ENCODE data around the gene PPP2R1B.
"Not testable (repeated sequence)": the region's sequence is repeated elsewhere in the genome, so short reads cannot be mapped to it uniquely, and the experiment has no call there.

The PPP2R1B gene

GRCh38 chr11:111723595-111723994, 42.6 kb downstream of the PPP2R1B start:
- no peak for DNase-seq

- DNase-seq = no peak
Measured at GRCh38 chr11:111722501-111722900, 43.7 kb downstream of the PPP2R1B start.

DNA sequence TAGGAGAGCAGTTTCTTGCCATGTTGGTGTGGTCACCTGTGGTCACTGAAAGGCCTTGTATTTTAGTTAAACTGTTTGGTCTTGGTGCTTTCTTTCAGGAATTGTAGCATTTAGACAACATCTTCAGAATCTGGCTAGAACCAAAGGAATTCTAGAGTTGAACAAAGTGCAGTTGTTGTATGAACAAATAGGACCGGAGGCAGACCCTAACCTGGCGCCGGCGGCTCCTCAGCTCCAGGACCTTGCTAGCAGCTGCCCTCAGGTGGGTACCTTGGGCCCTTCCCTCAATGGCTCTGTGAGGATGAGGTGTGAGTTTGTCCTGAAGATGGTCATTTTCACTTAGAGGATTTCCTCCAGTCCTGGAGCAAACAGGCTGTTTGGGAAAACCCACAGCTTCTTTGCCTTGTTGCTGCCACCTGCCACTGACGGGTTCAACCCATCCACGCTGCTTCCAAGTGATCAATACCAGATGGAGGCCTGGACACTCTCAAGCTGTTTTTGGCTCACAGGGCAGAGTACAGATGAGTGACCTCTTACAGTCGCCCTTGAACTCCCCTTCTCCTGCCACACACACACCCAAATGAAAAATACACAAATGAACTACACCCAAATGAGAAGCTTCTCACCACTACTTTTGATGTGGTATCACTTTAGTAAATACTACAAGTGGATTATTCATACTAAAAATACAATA, 45.2 kb downstream of the PPP2R1B start:
- DNase-seq = no peak

- DNase-seq = no peak
Measured at GRCh38 chr11:111719379-111719778, 46.8 kb downstream of the PPP2R1B start.

- no peak for DNase-seq
Measured at GRCh38 chr11:111718859-111719258, 47.3 kb downstream of the PPP2R1B start.

DNA sequence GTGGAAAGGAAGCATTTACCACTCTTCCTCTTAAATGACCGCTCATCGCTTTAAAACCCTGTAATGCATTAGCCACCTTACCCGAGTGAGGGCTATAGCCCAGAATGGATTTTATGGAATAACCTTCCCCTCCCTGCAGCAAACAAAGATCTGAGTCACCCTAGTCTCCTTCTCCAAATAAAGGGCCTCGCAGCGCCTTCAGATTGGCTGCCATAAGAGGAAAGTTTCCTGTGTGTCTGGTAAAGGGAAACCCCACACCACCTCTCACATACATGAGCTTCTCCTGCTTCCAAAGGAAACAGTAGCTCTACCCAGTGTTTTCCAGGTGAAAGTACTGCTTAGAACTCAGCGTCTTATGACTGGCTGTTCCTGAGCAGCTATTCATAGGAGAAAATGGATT, 47.8 kb downstream of the PPP2R1B start:
- DNase-seq = no peak

DNA sequence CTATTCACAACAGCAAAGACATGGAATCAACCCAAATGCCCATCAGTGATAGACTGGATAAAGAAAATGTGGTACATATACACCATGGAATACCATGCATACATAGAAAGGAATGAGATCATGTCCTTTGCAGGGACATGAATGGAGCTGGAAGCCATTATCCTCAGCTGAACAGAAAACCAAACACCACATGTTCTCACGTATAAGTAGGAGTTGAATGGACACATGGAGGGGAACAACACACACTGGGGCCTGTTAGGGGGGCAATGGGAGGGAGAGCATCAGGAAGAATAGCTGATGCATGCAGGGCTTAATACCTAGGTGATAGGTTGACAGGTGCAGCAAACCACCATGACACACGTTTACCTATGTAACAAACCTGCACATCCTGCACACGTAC, 48.5 kb downstream of the PPP2R1B start:
- DNase-seq = not testable (repeated sequence)

DNA sequence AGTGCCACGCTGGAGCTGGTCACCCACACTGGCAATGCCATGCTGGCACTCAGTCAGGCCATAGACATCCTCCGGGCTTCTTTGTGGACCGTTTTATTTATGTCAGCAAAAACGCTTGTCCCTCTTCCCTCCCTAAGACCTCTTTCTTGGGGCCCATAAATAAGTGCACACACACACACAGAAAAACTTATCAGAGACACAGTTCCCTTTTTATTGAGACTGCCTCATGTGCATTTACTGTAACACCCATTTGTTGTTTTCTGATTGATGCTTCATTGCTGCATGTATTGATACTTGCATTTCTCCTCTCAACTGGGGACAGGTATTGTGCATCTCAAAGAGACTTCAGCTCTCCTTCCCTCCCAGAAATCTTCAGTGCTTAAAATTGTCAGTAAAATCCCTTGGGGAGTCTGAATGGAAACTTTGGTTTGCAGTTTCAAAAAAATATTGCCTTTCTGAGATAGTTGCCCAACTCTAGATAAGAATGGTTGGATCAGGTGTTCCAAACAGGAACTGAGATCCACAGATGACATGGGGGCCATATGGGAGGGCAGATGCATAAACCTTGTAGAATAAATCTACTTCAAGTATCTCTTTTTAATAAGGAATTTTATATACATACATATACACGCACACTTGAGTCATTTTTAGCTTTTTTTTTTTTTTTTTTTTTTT, 50.9 kb downstream of the PPP2R1B start:
- DNase-seq = no peak

DNA sequence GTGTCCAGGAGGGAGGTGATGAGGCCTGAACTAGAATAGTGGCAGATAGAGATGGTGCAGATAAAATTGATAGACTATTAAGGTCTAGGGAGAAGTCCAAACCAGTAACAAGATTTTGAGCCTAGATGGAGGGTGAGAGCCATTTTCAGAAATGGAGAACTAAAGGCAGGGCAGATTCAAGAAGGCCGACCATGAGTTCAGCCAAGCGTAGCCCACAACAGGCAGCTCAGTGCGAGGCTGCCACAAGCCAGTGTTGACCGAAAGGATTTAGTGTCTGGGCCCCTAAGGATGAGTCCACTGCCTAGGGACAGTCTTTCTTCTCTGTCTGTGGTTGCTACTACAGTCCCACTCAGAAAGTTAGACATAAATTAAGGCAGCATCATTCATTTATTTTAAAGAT, 51.7 kb downstream of the PPP2R1B start:
- DNase-seq = no peak

DNA sequence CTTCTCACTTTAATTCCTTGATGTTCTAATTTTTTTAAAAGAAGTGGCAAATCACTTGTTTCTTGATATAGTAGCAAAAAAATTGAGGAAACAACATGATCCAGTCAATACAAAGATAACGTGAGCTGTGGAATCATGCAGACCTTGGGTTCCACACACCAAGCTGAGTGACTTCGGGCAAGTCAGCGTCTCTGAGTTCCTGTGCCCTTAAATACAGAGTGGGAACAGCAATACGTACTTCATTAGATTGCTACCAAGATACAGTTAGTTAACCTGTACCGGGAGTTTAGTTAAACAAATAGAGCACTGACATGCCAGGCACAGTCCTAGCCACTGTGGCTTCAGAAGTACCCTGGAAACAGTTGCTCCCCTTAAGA, 58.5 kb downstream of the PPP2R1B start:
- DNase-seq = no peak

- no peak for DNase-seq
Measured at GRCh38 chr11:111707039-111707690, 59.0 kb downstream of the PPP2R1B start.

GRCh38 chr11:111703576-111703975, 62.6 kb downstream of the PPP2R1B start:
- DNase-seq = no peak

GRCh38 chr11:111702623-111703022, 63.6 kb downstream of the PPP2R1B start:
- DNase-seq = no peak

GRCh38 chr11:111700162-111700561, 66.0 kb downstream of the PPP2R1B start:
- DNase-seq = no peak

DNA sequence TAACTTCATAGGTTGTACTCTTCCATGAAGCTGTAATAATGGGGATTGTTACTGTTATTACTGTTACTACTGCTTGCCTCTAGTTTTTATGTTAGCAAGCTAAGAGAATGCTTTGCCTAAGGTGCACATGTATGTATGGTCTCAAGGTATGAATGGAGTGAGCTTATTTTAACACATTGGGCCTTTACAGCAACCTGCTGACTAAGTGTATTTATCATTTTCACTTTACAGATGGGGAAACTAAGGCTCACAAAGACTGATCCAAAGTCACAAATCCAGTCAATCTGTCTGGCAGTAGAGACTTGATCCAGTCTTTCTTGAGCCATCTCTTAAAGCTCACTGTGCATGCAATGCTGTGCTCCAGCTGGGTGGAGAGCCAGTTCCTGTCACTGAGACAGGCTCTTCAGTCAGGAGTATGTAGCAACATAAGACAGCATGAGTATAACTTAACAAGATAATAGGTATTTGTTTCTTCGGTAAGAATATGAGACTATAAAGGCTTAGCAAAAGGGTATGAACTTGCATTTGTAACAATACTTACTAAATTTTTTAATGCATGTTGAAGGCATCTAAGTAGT, 66.5 kb downstream of the PPP2R1B start:
- DNase-seq = no peak

GRCh38 chr11:111698852-111699559, 67.2 kb downstream of the PPP2R1B start:
- DNase-seq = no peak

DNA sequence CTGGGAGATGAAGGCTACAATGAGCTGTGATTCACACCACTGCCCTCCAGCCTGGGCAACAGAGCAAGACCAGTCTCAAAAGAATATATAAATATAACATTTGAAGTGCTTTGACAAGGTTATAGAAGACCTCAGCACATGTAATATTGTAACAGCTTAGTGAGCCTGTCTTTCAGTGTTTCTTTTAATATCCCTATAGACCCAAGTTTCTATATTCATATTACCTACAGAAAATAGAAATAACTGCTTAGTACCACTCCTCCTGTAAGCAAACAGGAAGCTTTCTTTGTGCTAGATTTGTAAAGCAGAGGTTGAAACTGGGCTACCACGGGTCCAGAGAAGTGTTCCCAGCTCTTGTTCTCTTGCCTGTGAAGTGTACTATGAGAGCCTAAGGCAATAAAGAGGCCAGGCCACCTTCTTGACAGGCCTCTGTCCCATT, 68.2 kb downstream of the PPP2R1B start:
- no peak for DNase-seq

DNA sequence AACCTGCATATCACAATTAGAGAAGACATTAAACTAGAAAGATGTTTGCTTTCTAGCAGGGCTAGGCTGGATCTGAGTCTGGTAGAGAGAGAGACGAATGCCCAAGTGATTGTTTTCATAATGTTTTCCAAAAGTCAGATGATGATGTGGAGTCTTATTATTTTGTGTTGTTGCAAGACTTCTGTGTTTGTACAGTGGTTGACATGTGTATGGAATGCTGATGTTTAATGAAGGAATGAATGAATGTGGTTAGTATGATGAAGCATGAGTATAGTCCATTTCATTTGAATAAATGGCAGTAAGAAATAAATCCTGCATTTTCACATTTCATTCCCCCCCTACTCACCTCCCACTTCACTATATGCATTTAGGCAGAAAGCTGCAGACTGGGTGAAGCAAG, 69.6 kb downstream of the PPP2R1B start:
- no peak for DNase-seq

GRCh38 chr11:111694851-111695250, 71.3 kb downstream of the PPP2R1B start:
- DNase-seq = no peak

DNA sequence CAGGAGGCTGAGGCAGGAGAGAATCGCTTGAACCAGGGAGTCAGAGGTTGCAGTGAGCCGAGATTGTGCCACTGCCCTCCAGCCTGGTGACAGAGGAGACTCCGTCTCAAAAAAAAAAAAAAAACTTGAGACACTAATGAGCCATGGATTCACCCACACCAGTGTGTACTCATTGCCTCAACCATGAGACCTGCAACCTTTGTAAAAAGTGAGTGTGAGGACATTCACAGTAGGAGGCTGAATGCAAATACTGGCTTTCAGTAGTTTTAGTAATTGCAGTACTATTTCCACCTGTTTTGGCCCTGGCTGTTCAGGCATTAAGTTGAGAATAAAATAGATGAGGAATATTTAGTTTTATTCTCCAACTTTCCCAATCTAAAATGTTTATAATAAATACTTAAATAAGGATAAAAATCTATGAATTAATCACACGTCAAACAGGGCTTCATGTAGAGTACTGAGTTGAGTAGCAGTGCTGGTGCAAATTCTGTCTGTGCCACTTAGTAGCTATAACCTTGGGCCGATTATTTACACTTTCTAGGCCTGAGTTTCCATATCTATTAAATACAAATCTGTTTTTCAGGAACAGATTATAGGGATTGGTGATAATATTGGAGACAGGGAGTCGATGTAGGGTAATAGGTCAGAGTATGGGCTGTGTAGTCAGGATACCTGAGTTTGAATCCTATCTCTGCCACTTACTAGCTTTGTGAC, 72.8 kb downstream of the PPP2R1B start:
- no peak for DNase-seq

DNA sequence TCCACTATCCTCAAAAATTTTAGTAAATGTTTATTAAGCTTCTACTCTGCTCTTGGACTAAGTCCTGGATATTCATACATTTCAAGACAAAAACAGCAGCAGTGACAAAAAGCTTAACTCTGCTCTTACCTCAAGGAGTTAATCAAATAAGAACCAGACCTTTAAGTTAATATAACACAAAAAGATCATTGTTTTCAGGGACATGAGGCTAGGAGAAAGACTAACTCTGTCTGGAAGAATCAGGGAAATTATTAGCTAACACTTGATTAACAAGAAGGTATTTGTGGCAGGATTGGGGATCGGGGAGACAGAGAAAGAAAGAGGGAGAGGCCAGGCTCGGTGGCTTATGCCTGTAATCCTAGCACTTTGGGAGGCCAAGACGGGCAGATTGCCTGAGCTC, 74.4 kb downstream of the PPP2R1B start:
- no peak for DNase-seq

GRCh38 chr11:111691176-111691575, 75.0 kb downstream of the PPP2R1B start:
- DNase-seq = no peak

DNA sequence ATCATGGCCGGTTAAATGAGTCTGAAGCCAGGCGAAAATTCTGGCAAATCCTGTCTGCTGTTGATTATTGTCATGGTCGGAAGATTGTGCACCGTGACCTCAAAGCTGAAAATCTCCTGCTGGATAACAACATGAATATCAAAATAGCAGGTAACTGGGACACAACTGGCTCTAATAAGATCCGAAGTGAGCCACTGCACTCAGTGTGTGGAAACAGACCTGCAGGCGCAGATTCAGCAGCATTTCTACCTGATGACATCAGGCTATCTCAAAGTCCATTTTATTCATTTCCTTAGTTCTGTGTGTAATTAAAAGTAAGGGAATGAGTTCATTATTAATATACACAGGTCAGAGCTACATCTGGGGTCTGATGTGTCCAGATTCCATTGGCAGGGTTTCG, 78.2 kb downstream of the PPP2R1B start:
- DNase-seq = no peak
